ENCODE data around the gene CYP27C1. TPM values are rescaled to one million over a fixed set of nuclear protein-coding genes. Genes with fewer than 3 reads are reported as not detected.
"Not testable (repeated sequence)": the region's sequence is repeated elsewhere in the genome, so short reads cannot be mapped to it uniquely, and the experiment has no call there.

CYP27C1 gene
- total RNA-seq, 1 donor from 2014 or later = 3.0 TPM

GRCh38 chr2:127216593-127216992, 3.5 kb downstream of the CYP27C1 start:
- H3K4me2 ChIP-seq = no peak overlapping the region
- no peak for TF ChIP-seq EZH2 (IDR thresholded peaks at IDR 0.05)
- TF ChIP-seq CTCF (IDR thresholded peaks at IDR 0.05) = no peak
- TF ChIP-seq EZH2phosphoT487 (IDR thresholded peaks at IDR 0.05) = no peak
- H4K20me1 ChIP-seq (ENCODE audit: low read depth) = no peaks in the 10 kb centered on the region
- no peak overlapping the region for H3K9ac ChIP-seq
- H3K27ac Mint-ChIP-seq = no peak overlapping the region
- peaks cover 9% of the 10 kb centered on the region for H3K27me3 Mint-ChIP-seq (ENCODE audit: insufficient read depth, low read depth)
- no peak for DNase-seq (ENCODE audit: low spot score)
- H3K27ac ChIP-seq = no peak overlapping the region
- peaks cover 8% of the 10 kb centered on the region for H3K4me1 ChIP-seq
- H3K4me1 Mint-ChIP-seq = peaks cover 16% of the 10 kb centered on the region
- no peak overlapping the region for H3K4me3 Mint-ChIP-seq
- H3K4me3 ChIP-seq = no peak overlapping the region
- peaks cover 16% of the 10 kb centered on the region for H3F3A ChIP-seq (ENCODE audit: low read depth)
- peaks cover 3% of the 10 kb centered on the region for H3K9me3 ChIP-seq (ENCODE audit: low read depth)
- H3K79me2 ChIP-seq (ENCODE audit: low read depth) = peaks cover 63% of the 10 kb centered on the region
- no peaks in the 10 kb centered on the region for H3K36me3 Mint-ChIP-seq
- H3K36me3 ChIP-seq = no peaks in the 10 kb centered on the region
- peaks cover 9% of the 10 kb centered on the region for H3K9me3 Mint-ChIP-seq
- peaks cover 14% of the 10 kb centered on the region for H3K27me3 ChIP-seq
- no peak overlapping the region for H2AFZ ChIP-seq (replicated peaks)

DNA sequence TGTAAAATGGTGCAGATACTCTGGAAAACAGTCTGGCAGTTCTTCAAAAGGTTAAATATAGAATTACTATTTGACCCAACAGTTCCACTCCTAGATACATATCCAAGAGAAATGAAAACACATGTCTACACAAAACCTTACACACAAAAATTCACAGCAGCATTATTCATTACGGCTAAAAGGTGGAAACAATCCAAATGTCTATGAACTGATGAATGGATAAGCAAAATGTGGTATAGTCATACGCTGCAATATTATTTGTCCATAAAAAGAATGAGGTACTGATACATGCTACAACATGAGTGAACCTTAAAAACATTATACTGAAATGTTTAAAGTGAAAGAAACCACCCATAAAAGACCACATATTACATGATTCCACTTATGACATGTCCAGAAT, 4.0 kb downstream of the CYP27C1 start:
- H3K4me1 ChIP-seq = peaks cover 8% of the 10 kb centered on the region
- peaks cover 16% of the 10 kb centered on the region for H3K4me1 Mint-ChIP-seq
- no peak for TF ChIP-seq EZH2 (IDR thresholded peaks at IDR 0.05)
- TF ChIP-seq EZH2phosphoT487 (IDR thresholded peaks at IDR 0.05) = no peak
- no peak for TF ChIP-seq CTCF (IDR thresholded peaks at IDR 0.05)
- H3K4me2 ChIP-seq = no peak overlapping the region
- H3K27me3 ChIP-seq = peaks cover 14% of the 10 kb centered on the region
- no peak overlapping the region for H3K4me3 ChIP-seq
- H3K36me3 ChIP-seq = no peaks in the 10 kb centered on the region
- H2AFZ ChIP-seq (replicated peaks) = no peak overlapping the region
- no peak overlapping the region for H3K27ac ChIP-seq
- no peak overlapping the region for H3K4me3 Mint-ChIP-seq
- H3K27ac Mint-ChIP-seq = no peak overlapping the region
- peaks cover 66% of the 10 kb centered on the region for H3K79me2 ChIP-seq (ENCODE audit: low read depth)
- H3K9ac ChIP-seq = no peak overlapping the region
- H3K9me3 ChIP-seq (ENCODE audit: low read depth) = peaks cover 3% of the 10 kb centered on the region
- DNase-seq (ENCODE audit: low spot score) = no peak
- peaks cover 13% of the 10 kb centered on the region for H3F3A ChIP-seq (ENCODE audit: low read depth)
- H3K36me3 Mint-ChIP-seq = no peaks in the 10 kb centered on the region
- peaks cover 9% of the 10 kb centered on the region for H3K27me3 Mint-ChIP-seq (ENCODE audit: insufficient read depth, low read depth)
- no peaks in the 10 kb centered on the region for H4K20me1 ChIP-seq (ENCODE audit: low read depth)
- H3K9me3 Mint-ChIP-seq = peaks cover 9% of the 10 kb centered on the region

- not testable (repeated sequence) for H3K27ac Mint-ChIP-seq; H3K4me3 Mint-ChIP-seq; H3K36me3 Mint-ChIP-seq; H3K4me3 ChIP-seq; H3K4me2 ChIP-seq; H4K20me1 ChIP-seq (ENCODE audit: low read depth); H3K36me3 ChIP-seq; H3K4me1 ChIP-seq; H3K9me3 ChIP-seq (ENCODE audit: low read depth); H3K27ac ChIP-seq; DNase-seq (ENCODE audit: low spot score); H3K27me3 Mint-ChIP-seq (ENCODE audit: insufficient read depth, low read depth); H2AFZ ChIP-seq (replicated peaks); H3K4me1 Mint-ChIP-seq; H3K9ac ChIP-seq; H3F3A ChIP-seq (ENCODE audit: low read depth)
- peaks cover 14% of the 10 kb centered on the region for H3K27me3 ChIP-seq
- H3K79me2 ChIP-seq (ENCODE audit: low read depth) = peaks cover 78% of the 10 kb centered on the region
- peaks cover 10% of the 10 kb centered on the region for H3K9me3 Mint-ChIP-seq
Measured at GRCh38 chr2:127214201-127214600, 5.9 kb downstream of the CYP27C1 start.

- Histone ChIP-seq H3K27me3 (no peaks in the 10 kb centered on the region), H3K4me2 (peak overlapping the region; percentile 51), H3K27ac (no peak overlapping the region), H4K20me1 (ENCODE audit: low read depth) (no peaks in the 10 kb centered on the region), H3K9me3 (ENCODE audit: low read depth) (peaks cover 3% of the 10 kb centered on the region), H3K36me3 (no peaks in the 10 kb centered on the region), H3F3A (ENCODE audit: low read depth) (peaks cover 8% of the 10 kb centered on the region), H3K9ac (no peak overlapping the region), H3K4me1 (peaks cover 26% of the 10 kb centered on the region), H2AFZ (replicated peaks) (no peak overlapping the region), H3K4me3 (no peak overlapping the region), H3K79me2 (ENCODE audit: low read depth) (peaks cover 63% of the 10 kb centered on the region)
- H3K27ac Mint-ChIP-seq = no peak overlapping the region
- TF ChIP-seq EZH2phosphoT487 (IDR thresholded peaks at IDR 0.05) = no peak
- no peak for TF ChIP-seq CTCF (IDR thresholded peaks at IDR 0.05)
- no peak for TF ChIP-seq EZH2 (IDR thresholded peaks at IDR 0.05)
- no peaks in the 10 kb centered on the region for H3K36me3 Mint-ChIP-seq
- peaks cover 3% of the 10 kb centered on the region for H3K4me1 Mint-ChIP-seq
- peaks cover 13% of the 10 kb centered on the region for H3K9me3 Mint-ChIP-seq
- peaks cover 3% of the 10 kb centered on the region for H3K27me3 Mint-ChIP-seq (ENCODE audit: insufficient read depth, low read depth)
- no peak overlapping the region for H3K4me3 Mint-ChIP-seq
- DNase-seq (ENCODE audit: low spot score) = peak; percentile 81
Measured at GRCh38 chr2:127208313-127208712, 11.8 kb downstream of the CYP27C1 start.
